Calu3 (cell line): Measurements from ENCODE around the gene NINJ1. TPM values are rescaled to one million over a fixed set of nuclear protein-coding genes. Genes with fewer than 3 reads are reported as not detected.
A peak's percentile ranks its signal among the peaks of the same experiment; 100 is the strongest.

ENCODE experiments used
- BruUV-seq: library from RNA; stranded (reverse); fragments of 400-500 nt; replicated peaks from 2 replicates; lab custom pipeline; 2021; lab: Mats Ljungman, UMichigan
- CTCF ChIA-PET: fragments of 300-600 bp; sonication (Branson Sonifier 250); formaldehyde crosslinking; loops from one replicate; lab custom pipeline; 2022; ENCODE audit warnings: antibody characterized with exemption; lab: Charles Lee
- DNase-seq: peaks from one replicate; pipeline ENCODE4 v3.0.0; 2022
- H3K27ac Mint-ChIP-seq: one replicate; pipeline ENCODE4 v1.8.0; 2022; ENCODE audit warnings: mixed read lengths; ENCODE audit not compliant: unreplicated experiment
- H3K27me3 Mint-ChIP-seq: one replicate; pipeline ENCODE4 v1.8.0; 2022; ENCODE audit warnings: mixed read lengths; ENCODE audit not compliant: unreplicated experiment
- H3K36me3 Mint-ChIP-seq: one replicate; pipeline ENCODE4 v1.8.0; 2022; ENCODE audit warnings: mild to moderate bottlenecking, moderate library complexity, mixed read lengths; ENCODE audit not compliant: insufficient read depth, unreplicated experiment
- H3K4me1 Mint-ChIP-seq: one replicate; pipeline ENCODE4 v1.8.0; 2022; ENCODE audit warnings: mild to moderate bottlenecking, low read depth, mixed read lengths; ENCODE audit not compliant: unreplicated experiment
- H3K4me3 Mint-ChIP-seq: one replicate; pipeline ENCODE4 v1.8.0; 2022; ENCODE audit warnings: mild to moderate bottlenecking, low read depth, moderate library complexity, mixed read lengths; ENCODE audit not compliant: unreplicated experiment
- H3K9me3 Mint-ChIP-seq: one replicate; pipeline ENCODE4 v1.8.0; 2022; ENCODE audit warnings: low read depth, mixed read lengths; ENCODE audit not compliant: unreplicated experiment
- CTCF ChIP-seq: fragments of 200-600 bp; IDR thresholded peaks from one replicate; pipeline ENCODE4 v1.8.0; 2022; ENCODE audit warnings: antibody characterized with exemption; ENCODE audit not compliant: unreplicated experiment
- intact Hi-C: fragments of 100-400 bp; cut with micrococcal nuclease; formaldehyde crosslinking; loops from one replicate; pipeline ENCODE4 v1.10.0; 2022; ENCODE audit not compliant: unreplicated experiment
- total RNA-seq: library from RNA; stranded (reverse); gene quantifications from 2 replicates; pipeline ENCODE4 v1.2.3, GENCODE V29; 2022

Gene NINJ1
- total RNA-seq, 1 experiment from 2014 or later: 12.6 TPM

DNA sequence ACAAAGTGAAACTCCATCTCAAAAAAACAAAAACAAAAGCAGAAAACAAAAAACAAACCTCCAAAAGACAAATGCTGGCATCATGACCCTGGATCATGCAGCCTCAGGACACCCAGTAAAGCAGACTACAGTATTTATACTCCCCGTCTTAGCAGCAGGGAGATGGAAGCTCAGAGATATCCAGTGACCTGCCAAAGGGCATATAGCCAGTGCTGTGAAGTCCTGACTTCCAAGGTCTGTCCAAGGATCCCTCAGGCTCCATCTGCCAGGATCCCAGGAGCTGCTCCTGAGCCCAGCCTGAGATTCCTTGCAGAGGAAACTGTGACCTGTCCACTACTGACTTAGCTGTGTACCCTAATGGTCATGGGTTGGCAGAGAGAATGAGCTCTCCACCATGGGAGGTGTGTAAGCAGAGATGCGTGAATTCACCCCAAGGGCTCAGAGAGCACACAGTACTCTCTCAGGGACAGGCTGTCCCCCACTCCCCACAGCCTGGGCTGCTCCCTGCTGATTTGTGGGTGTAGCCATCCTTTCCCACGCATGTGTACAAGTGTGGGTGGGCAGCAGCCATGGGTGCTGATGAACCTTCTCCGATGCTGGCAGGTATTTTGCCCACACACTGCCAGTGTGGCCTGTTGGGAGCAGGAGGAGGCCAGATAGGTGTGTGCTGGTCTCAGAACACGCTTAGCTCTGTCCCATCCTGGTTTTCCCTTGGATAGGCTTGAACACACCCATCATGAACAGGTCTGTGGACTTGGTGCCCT lies 47.8 kb upstream of the NINJ1 start:
- TF ChIP-seq CTCF: no peak
- no peaks in the 10 kb centered on the region for H3K27me3 Mint-ChIP-seq
- H3K9me3 Mint-ChIP-seq: no peaks in the 10 kb centered on the region
- DNase-seq: no peak
- intact Hi-C loops: no loop called here
- peaks cover 7% of the 10 kb centered on the region for H3K4me1 Mint-ChIP-seq
- CTCF ChIA-PET: no interaction called here
- peaks cover 21% of the 10 kb centered on the region for H3K36me3 Mint-ChIP-seq
- H3K4me3 Mint-ChIP-seq: no peak overlapping the region
- BruUV-seq: no TSS peak
- H3K27ac Mint-ChIP-seq: no peak overlapping the region

GRCh38 chr9:93180938-93181337 lies 46.9 kb upstream of the NINJ1 start:
- Mint-ChIP-seq H3K27me3 (no peaks in the 10 kb centered on the region), H3K9me3 (no peaks in the 10 kb centered on the region), H3K27ac (peak overlapping the region; percentile 22), H3K36me3 (peaks cover 13% of the 10 kb centered on the region), H3K4me3 (no peak overlapping the region), H3K4me1 (no peaks in the 10 kb centered on the region)
- TF ChIP-seq CTCF: no peak
- BruUV-seq: no TSS peak
- DNase-seq: no peak
- intact Hi-C loops: no loop called here
- CTCF ChIA-PET: no interaction called here

- DNase-seq: no peak
- no peak for TF ChIP-seq CTCF
- H3K9me3 Mint-ChIP-seq: no peaks in the 10 kb centered on the region
- CTCF ChIA-PET: no interaction called here
- no peak overlapping the region for H3K4me3 Mint-ChIP-seq
- H3K4me1 Mint-ChIP-seq: no peaks in the 10 kb centered on the region
- H3K36me3 Mint-ChIP-seq: peaks cover under 1% of the 10 kb centered on the region
- H3K27me3 Mint-ChIP-seq: no peaks in the 10 kb centered on the region
- BruUV-seq: no TSS peak
- no peak overlapping the region for H3K27ac Mint-ChIP-seq
- intact Hi-C loops: no loop called here
These were observed 45.1 kb upstream of the NINJ1 start for GRCh38 chr9:93178851-93179786.

DNA sequence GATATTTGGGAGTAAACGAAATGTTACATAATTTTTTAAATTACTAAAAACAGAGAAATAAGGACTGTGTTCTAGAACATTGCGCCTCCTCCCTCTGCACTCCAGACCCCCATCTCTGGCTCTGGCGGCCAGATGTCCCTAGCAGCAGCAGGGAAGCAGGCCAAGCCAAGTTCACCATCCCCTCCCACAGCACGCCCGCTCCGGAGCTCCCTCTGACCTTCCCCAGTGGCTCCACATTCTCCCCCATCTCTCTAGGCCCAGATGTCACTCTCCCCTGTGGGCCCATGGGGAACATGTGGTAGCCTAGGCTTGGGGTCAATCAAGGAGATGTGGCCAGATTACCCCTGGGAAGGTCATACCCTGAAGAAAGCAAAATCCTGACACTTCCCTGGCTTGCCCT lies 43.6 kb upstream of the NINJ1 start:
- Mint-ChIP-seq H3K36me3 (no peaks in the 10 kb centered on the region), H3K4me1 (no peaks in the 10 kb centered on the region), H3K27ac (no peak overlapping the region), H3K27me3 (no peaks in the 10 kb centered on the region), H3K4me3 (no peak overlapping the region), H3K9me3 (no peaks in the 10 kb centered on the region)
- CTCF ChIA-PET: no interaction called here
- intact Hi-C loops: no loop called here
- DNase-seq: no peak
- no TSS peak for BruUV-seq
- TF ChIP-seq CTCF: no peak
